Muscle layer of colon (tissue), 2 donors: ENCODE results near the gene RAP2C.
A peak's percentile ranks its signal among the peaks of the same experiment; 100 is the strongest.

Source experiments
- H3K27ac ChIP-seq: one replicate; pipeline ENCODE4 v1.7.0; 2013; ENCODE audit warnings: low read depth, mild to moderate bottlenecking, low read length, moderate library complexity
- H3K27me3 ChIP-seq, 2 donors: one replicate each; pipeline ENCODE4 v1.7.0; 2013; ENCODE audit warnings: low read length in 2 of 2, mild to moderate bottlenecking in 2 of 2; ENCODE audit not compliant: insufficient read depth in 2 of 2, control insufficient read depth in 1 of 2
- H3K36me3 ChIP-seq: one replicate; pipeline ENCODE4 v1.7.0; 2013; ENCODE audit warnings: mild to moderate bottlenecking, low read length; ENCODE audit not compliant: insufficient read depth
- H3K4me1 ChIP-seq: one replicate; pipeline ENCODE4 v1.7.0; 2013; ENCODE audit warnings: mild to moderate bottlenecking, low read length; ENCODE audit not compliant: insufficient read depth
- H3K4me3 ChIP-seq, 2 donors: one replicate each; pipeline ENCODE4 v1.7.0; 2013; ENCODE audit warnings: low read length in 2 of 2, low read depth in 1 of 2, mild to moderate bottlenecking in 1 of 2, moderate library complexity in 1 of 2
- H3K9ac ChIP-seq: one replicate; pipeline ENCODE4 v1.7.0; 2013; ENCODE audit warnings: low read length
- H3K9me3 ChIP-seq: one replicate; pipeline ENCODE4 v1.7.0; 2013; ENCODE audit warnings: mild to moderate bottlenecking, low read length
- donor health status: abdominal sarcoma.
- donor health status: Adenocarcinoma of cecum.

RAP2C gene

GRCh38 chrX:132219343-132219768, at the start of gene RAP2C:
RAP2C (minus strand) TSS chrX:132219447; CDS start chrX:132217268, 2,179 bp downstream.
- peak within 1 kb of the TSS; percentile 71 for H3K9ac ChIP-seq
- H3K9me3 ChIP-seq = no peaks in the 10 kb centered on the region
- peak within 1 kb of the TSS; percentile 39 to 75 for H3K4me3 ChIP-seq
- H3K27me3 ChIP-seq = no peaks in the 10 kb centered on the region
- peaks cover 16% of the 10 kb centered on the region for H3K4me1 ChIP-seq
- peaks cover under 1% of the 10 kb centered on the region for H3K36me3 ChIP-seq
- peak within 1 kb of the TSS; percentile 72 for H3K27ac ChIP-seq

- peaks cover 8% of the 10 kb centered on the region for H3K4me1 ChIP-seq
- H3K9me3 ChIP-seq = no peaks in the 10 kb centered on the region
- H3K27me3 ChIP-seq = peaks cover 4 to 5% of the 10 kb centered on the region in 2 donors
- H3K4me3 ChIP-seq = no peak overlapping the region
- no peak overlapping the region for H3K27ac ChIP-seq
- H3K36me3 ChIP-seq = no peaks in the 10 kb centered on the region
- no peak overlapping the region for H3K9ac ChIP-seq
Observed at GRCh38 chrX:132267392-132267791, 48.1 kb upstream of the RAP2C start.

- Histone ChIP-seq H3K4me1 (peaks cover 8% of the 10 kb centered on the region), H3K27me3 (peaks cover 4 to 5% of the 10 kb centered on the region in 2 donors), H3K9me3 (no peaks in the 10 kb centered on the region), H3K36me3 (no peaks in the 10 kb centered on the region), H3K4me3 (no peak overlapping the region), H3K9ac (no peak overlapping the region), H3K27ac (no peak overlapping the region)
Observed at GRCh38 chrX:132266583-132267355, 47.5 kb upstream of the RAP2C start.

- Histone ChIP-seq H3K27me3 (no peaks in the 10 kb centered on the region), H3K4me1 (no peaks in the 10 kb centered on the region), H3K36me3 (no peaks in the 10 kb centered on the region), H3K4me3 (no peak overlapping the region), H3K27ac (no peak overlapping the region), H3K9ac (no peak overlapping the region), H3K9me3 (no peaks in the 10 kb centered on the region)
Observed at GRCh38 chrX:132263127-132263526, 43.9 kb upstream of the RAP2C start.

GRCh38 chrX:132258509-132258908, 39.3 kb upstream of the RAP2C start:
- H3K27ac ChIP-seq = no peak overlapping the region

GRCh38 chrX:132257116-132257515, 37.9 kb upstream of the RAP2C start:
- no peaks in the 10 kb centered on the region for H3K9me3 ChIP-seq
- H3K4me1 ChIP-seq = no peaks in the 10 kb centered on the region
- no peak overlapping the region for H3K4me3 ChIP-seq
- H3K36me3 ChIP-seq = no peaks in the 10 kb centered on the region
- H3K27me3 ChIP-seq = no peaks in the 10 kb centered on the region
- no peak overlapping the region for H3K27ac ChIP-seq
- H3K9ac ChIP-seq = no peak overlapping the region

More at GRCh38 chrX:132258509-132258908, 39.3 kb upstream of the RAP2C start:
- Histone ChIP-seq H3K9me3 (no peaks in the 10 kb centered on the region), H3K9ac (no peak overlapping the region), H3K27me3 (no peaks in the 10 kb centered on the region), H3K4me3 (no peak overlapping the region), H3K4me1 (no peaks in the 10 kb centered on the region), H3K36me3 (no peaks in the 10 kb centered on the region)

GRCh38 chrX:132236121-132236520, 16.9 kb upstream of the RAP2C start:
- no peaks in the 10 kb centered on the region for H3K4me1 ChIP-seq
- H3K27me3 ChIP-seq = peaks cover 0 to 4% of the 10 kb centered on the region in 2 donors
- no peak overlapping the region for H3K27ac ChIP-seq
- H3K36me3 ChIP-seq = no peaks in the 10 kb centered on the region
- no peak overlapping the region for H3K4me3 ChIP-seq
- no peak overlapping the region for H3K9ac ChIP-seq
- peaks cover 3% of the 10 kb centered on the region for H3K9me3 ChIP-seq

- no peak overlapping the region for H3K9ac ChIP-seq
- no peak overlapping the region for H3K4me3 ChIP-seq
- H3K27ac ChIP-seq = no peak overlapping the region
- H3K36me3 ChIP-seq = no peaks in the 10 kb centered on the region
- H3K27me3 ChIP-seq = peaks cover 0 to 4% of the 10 kb centered on the region in 2 donors
- H3K4me1 ChIP-seq = no peaks in the 10 kb centered on the region
- peaks cover 3% of the 10 kb centered on the region for H3K9me3 ChIP-seq
Observed at GRCh38 chrX:132235488-132235887, 16.2 kb upstream of the RAP2C start.

- Histone ChIP-seq H3K4me1 (no peaks in the 10 kb centered on the region), H3K27ac (no peak overlapping the region), H3K4me3 (no peak overlapping the region), H3K27me3 (peaks cover 0 to 4% of the 10 kb centered on the region in 2 donors), H3K36me3 (no peaks in the 10 kb centered on the region), H3K9ac (no peak overlapping the region), H3K9me3 (peaks cover 3% of the 10 kb centered on the region)
Observed at GRCh38 chrX:132231587-132231986, 12.3 kb upstream of the RAP2C start.

GRCh38 chrX:132227383-132228112, 8.3 kb upstream of the RAP2C start:
- no peak overlapping the region for H3K9ac ChIP-seq
- H3K36me3 ChIP-seq = no peaks in the 10 kb centered on the region
- H3K27me3 ChIP-seq = no peaks in the 10 kb centered on the region
- H3K4me3 ChIP-seq = no peak overlapping the region
- H3K9me3 ChIP-seq = no peaks in the 10 kb centered on the region
- H3K4me1 ChIP-seq = no peaks in the 10 kb centered on the region
- H3K27ac ChIP-seq = no peak overlapping the region

- no peak overlapping the region for H3K4me3 ChIP-seq
- no peaks in the 10 kb centered on the region for H3K9me3 ChIP-seq
- H3K27ac ChIP-seq = no peak overlapping the region
- no peaks in the 10 kb centered on the region for H3K27me3 ChIP-seq
- H3K9ac ChIP-seq = no peak overlapping the region
- H3K4me1 ChIP-seq = no peaks in the 10 kb centered on the region
- H3K36me3 ChIP-seq = no peaks in the 10 kb centered on the region
Observed at GRCh38 chrX:132226169-132226568, 6.9 kb upstream of the RAP2C start.
